Coronary artery (tissue), 2 donors: Measurements from ENCODE around the gene ATG4D.
A peak's percentile ranks its signal among the peaks of the same experiment; 100 is the strongest.

Experiments
- DNase-seq: peaks from one replicate; pipeline ENCODE4 v3.0.0-alpha.2; 2017; ENCODE audit warnings: low spot score
- H3K27ac ChIP-seq, 2 donors: fragments of 200-600 bp; sonication (generic); one replicate each; pipeline ENCODE4 v1.5.1; 2016 to 2019
- H3K4me3 ChIP-seq: fragments of 200-600 bp; sonication (generic); 2 replicates; pipeline ENCODE4 v1.5.1; 2016; ENCODE audit warnings: mild to moderate bottlenecking, moderate library complexity
- TF ChIP-seq, protein P1 (sequence below): fragments of 200-600 bp; sonication (generic); IDR thresholded peaks from one replicate; pipeline ENCODE4 v1.5.1; 2019; ENCODE audit warnings: antibody characterized with exemption

The ATG4D gene

DNA sequence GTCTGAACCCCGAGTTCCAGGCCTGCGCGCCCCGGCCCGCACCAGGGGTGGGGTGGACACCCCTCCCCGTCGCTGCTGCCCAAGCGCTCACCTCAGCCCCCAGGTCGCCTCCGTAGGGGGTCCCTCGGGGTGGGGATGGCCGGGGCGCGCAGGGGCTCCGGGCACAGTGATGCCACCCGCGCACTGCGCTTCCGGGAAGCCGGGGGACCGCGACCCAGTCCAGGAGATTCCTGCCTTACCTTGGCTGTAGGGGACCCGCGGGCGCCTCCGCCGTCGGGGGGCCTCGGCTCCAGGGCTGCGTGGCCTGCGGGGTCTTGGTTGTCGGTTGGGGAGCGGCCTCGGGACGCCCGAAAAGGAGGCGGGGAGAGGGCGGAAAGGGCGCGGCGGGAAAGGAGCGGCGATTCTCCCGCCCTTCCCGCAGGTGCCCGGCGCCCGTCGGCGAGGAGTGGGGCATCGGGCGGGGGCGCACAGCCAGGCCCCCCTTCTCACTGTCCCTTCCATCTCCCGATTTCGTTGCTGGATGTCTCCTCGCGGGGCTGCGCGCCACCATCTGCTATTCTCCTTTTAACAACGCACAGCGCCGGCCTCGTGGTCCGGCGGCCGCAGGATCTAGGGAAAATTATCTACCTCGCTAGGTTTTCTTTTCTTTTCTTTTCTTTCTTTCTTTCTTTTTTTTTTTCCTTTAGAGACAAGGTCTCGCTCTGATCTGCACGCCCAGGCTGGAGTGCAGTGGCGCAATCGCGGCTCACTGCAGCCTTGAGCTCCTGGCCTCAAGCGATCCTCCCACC, 40.5 kb upstream of the ATG4D start, which contains the start of gene KEAP1:
Gene KEAP1, minus strand, starts transcription at position 355 of the 788 bp plus-strand sequence. CDS start 3,323 bp downstream, outside the sequence.
- Histone ChIP-seq H3K4me3 (peak within 1 kb of the TSS; percentile 95), H3K27ac (peak within 1 kb of the TSS; percentile 94 to 97)
- TF ChIP-seq, protein P1, sequence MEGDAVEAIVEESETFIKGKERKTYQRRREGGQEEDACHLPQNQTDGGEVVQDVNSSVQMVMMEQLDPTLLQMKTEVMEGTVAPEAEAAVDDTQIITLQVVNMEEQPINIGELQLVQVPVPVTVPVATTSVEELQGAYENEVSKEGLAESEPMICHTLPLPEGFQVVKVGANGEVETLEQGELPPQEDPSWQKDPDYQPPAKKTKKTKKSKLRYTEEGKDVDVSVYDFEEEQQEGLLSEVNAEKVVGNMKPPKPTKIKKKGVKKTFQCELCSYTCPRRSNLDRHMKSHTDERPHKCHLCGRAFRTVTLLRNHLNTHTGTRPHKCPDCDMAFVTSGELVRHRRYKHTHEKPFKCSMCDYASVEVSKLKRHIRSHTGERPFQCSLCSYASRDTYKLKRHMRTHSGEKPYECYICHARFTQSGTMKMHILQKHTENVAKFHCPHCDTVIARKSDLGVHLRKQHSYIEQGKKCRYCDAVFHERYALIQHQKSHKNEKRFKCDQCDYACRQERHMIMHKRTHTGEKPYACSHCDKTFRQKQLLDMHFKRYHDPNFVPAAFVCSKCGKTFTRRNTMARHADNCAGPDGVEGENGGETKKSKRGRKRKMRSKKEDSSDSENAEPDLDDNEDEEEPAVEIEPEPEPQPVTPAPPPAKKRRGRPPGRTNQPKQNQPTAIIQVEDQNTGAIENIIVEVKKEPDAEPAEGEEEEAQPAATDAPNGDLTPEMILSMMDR: no peak
- peak; percentile 84 for DNase-seq

DNA sequence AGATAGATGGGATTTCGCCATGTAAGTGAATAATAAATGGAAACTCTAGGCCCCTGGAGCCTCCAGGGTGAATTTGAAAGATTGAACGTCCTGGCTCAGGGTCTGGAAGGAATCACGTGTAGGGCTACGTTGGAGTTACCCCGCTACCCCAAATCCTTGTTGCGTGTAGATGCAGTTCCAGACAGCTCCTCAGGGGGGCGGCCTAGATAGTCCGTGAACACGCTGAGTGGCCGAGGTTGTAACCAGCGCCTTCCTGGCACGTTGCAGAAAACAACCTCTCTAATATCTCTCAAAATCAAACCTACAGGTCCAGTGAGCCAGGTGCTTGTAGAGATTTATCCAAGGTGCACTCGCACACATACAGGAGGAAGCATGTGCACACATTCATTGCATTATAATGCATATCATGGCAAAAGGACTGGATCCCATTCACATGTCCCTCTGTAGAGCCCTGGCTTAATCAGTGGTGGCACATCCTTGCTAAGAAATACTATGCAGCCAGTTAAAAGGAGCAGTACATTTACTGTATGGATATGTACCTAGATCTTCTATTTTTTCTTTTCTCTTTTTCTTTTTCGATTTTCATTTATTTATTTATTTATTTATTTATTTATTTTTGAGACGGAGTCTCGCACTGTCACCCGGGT, 38.0 kb upstream of the ATG4D start:
- TF ChIP-seq, protein P1: peak; percentile 61
- no peak for DNase-seq
- Histone ChIP-seq H3K4me3 (no peak overlapping the region), H3K27ac (no peak overlapping the region)

DNA sequence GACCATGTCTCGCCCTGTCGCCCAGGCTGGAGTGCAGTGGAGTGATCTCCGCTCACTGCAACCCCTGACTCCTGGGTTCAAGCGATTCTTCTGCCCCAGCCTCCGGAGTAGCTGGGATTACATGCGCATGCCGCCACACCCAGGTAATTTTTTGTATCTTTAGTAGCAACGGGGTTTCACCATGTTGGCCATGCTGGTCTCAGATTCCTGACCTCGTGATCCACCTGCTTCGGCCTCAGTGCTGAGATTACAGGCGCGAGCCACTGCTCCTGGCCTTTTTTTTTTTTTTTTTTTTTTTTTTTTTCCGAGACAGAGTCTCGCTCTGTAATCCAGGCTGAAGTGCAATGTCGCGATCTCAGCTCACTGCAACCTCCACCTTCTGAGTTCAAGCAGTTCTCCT, 35.7 kb upstream of the ATG4D start:
- H3K27ac ChIP-seq: no peak overlapping the region
- no peak for DNase-seq
- TF ChIP-seq, protein P1: no peak
- no peak overlapping the region for H3K4me3 ChIP-seq

DNA sequence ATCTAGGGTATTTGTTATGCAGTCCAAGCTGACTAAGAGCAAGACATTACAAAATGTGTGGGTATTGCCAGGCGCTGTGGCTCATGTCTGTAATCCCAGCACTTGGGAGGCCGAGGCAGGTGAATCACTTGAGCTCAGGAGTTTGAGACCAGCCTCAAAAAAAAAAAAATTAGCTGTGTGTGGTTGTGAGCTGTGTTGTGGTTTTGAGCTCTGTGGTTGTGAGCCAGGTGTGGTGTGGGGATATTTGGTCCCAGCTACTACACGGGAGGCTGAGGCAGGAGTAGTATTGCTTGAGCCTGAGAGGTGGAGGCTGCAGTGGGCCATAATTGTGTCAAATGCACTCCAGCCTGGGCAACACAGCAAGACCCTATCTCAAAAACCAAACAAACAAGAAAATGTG, 35.0 kb upstream of the ATG4D start:
- no peak for DNase-seq
- TF ChIP-seq, protein P1: no peak
- H3K4me3 ChIP-seq: no peak overlapping the region
- H3K27ac ChIP-seq: no peak overlapping the region

DNA sequence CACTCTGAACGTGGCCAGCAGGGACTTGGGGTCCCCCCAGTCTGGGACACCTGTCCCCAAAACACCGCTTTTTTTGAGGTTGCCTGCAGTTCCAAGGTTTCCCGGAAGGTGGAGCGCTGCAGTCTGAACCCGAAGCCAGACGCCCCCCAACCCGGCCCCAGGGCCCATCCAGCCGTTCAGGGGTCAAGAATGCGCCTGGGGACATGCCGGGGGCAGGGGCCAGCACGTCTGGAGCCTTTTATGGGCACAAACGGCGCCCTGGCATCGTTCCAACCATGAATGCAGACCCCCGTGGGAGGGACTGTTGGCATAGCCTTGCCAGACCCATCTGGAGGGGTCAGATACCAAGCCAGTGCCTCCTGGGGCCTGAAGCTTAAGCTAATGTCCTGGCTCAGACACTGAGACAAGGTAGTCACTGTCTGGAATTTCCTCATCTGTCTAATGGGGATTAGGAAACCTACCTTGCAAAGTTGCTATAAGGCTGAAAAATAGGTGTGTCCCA, 33.4 kb upstream of the ATG4D start:
- no peak overlapping the region for H3K27ac ChIP-seq
- TF ChIP-seq, protein P1: peak; percentile 59
- DNase-seq: no peak
- H3K4me3 ChIP-seq: no peak overlapping the region

DNA sequence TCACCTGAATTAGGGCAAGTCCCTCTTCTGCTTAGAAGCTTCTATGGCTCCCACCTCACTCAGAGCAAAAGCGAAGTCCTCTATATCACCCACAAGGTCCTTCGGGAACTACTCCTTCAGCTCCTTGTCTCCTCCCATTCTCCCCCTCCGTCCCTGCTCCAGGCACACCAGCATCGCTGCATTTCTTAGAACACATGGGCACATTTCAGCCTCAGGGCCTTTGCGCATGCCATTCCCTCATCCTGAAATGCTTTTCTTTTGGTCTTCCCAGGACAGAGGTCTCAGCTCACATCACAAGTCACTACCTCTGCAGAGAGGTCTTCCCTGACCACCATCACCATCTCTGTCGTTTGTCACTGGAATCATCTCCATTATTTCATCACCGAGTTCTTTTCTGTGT, 30.5 kb upstream of the ATG4D start:
- DNase-seq: no peak
- Histone ChIP-seq H3K4me3 (no peak overlapping the region), H3K27ac (no peak overlapping the region)
- TF ChIP-seq, protein P1: no peak
